HUES6 (cell line): ENCODE data around the gene FAM20C.
"Not testable (repeated sequence)": the region's sequence is repeated elsewhere in the genome, so short reads cannot be mapped to it uniquely, and the experiment has no call there.

Experiments
- H3K27ac ChIP-seq: 2 replicates; pipeline ENCODE4 v1.7.0; 2013; ENCODE audit warnings: low read depth, mild to moderate bottlenecking, low read length, inconsistent platforms
- H3K27me3 ChIP-seq: 2 replicates; pipeline ENCODE4 v1.6.1; 2013; ENCODE audit warnings: low read length; ENCODE audit not compliant: control insufficient read depth, insufficient read depth
- H3K36me3 ChIP-seq: 2 replicates; pipeline ENCODE4 v1.6.1; 2013; ENCODE audit warnings: low read length; ENCODE audit not compliant: control insufficient read depth, insufficient read depth
- H3K4me1 ChIP-seq: 2 replicates; pipeline ENCODE4 v1.6.1; 2013; ENCODE audit warnings: low read length; ENCODE audit not compliant: control insufficient read depth, insufficient read depth
- H3K4me3 ChIP-seq: 2 replicates; pipeline ENCODE4 v1.5.1; 2013; ENCODE audit warnings: low read depth, low read length
- H3K9ac ChIP-seq: one replicate; pipeline ENCODE4 v1.6.1; 2013; ENCODE audit warnings: mild to moderate bottlenecking, low read length
- H3K9me3 ChIP-seq: 2 replicates; pipeline ENCODE4 v1.6.1; 2013; ENCODE audit warnings: low read depth, low read length; ENCODE audit not compliant: control insufficient read depth, insufficient read depth

Gene FAM20C

DNA sequence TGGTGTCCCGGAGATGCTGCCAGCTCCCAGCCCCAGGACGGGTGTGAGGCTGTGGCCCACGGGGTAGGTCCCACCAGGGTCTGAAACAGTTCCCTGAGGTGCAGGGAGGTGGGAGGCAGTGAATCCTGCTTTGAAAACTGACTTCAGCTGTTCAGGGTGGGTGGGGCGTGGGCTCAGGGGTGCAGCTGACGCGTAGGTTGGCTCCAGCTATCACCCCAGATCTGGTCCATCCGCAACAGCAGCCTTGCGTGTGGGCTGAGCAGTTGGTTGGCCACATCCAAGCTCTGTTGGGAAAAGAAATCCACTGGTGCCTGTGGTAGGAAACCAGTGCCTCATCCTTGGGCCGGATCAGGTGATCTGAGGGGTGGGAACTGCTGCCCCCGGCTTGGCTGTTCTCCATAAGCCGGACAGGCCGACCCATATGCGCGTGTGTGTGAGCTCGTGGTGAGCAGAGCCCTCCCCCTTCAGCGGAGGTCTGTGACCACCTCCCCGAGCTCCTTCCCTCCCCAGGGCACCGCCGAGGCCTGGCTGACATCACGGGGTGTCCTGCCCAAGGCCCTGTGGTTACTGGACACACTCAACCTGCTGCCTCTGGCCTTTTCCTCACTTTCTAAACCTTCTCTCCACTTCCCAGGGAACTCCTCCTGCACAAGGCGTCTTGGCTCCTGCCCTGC is 15.4 kb upstream of the FAM20C start:
- no peaks in the 10 kb centered on the region; the same call in 1 of the 2 replicates for H3K4me1 ChIP-seq
- no peak overlapping the region for H3K9ac ChIP-seq
- H3K27ac ChIP-seq = no peak overlapping the region
- H3K27me3 ChIP-seq = peaks cover 9% of the 10 kb centered on the region
- no peaks in the 10 kb centered on the region for H3K9me3 ChIP-seq
- H3K4me3 ChIP-seq = no peak overlapping the region
- no peaks in the 10 kb centered on the region for H3K36me3 ChIP-seq

DNA sequence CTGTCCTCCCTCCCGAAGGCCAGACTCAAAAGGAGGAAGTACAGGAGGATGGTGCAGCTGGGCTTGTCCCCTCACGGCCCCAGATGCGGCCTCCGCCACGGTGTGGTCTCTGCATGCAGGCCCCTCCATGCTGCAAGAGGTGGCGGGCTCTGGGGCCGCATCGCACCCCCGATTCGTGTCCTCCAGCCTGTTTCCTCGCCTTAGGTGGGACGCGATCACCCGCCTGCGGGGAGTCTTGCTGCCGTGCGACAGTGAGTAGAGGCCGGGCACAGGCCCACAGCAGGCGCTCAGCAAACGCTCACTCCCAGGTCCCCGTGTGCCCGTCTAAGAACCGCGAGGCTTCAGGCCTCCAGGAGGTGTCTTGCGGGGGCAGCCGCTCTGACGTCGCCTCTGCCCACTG is 13.9 kb upstream of the FAM20C start:
- Histone ChIP-seq H3K27ac (no peak overlapping the region), H3K4me3 (no peak overlapping the region), H3K4me1 (no peaks in the 10 kb centered on the region; the same call in 1 of the 2 replicates), H3K9me3 (no peaks in the 10 kb centered on the region), H3K27me3 (peaks cover 9% of the 10 kb centered on the region), H3K9ac (no peak overlapping the region), H3K36me3 (no peaks in the 10 kb centered on the region)

DNA sequence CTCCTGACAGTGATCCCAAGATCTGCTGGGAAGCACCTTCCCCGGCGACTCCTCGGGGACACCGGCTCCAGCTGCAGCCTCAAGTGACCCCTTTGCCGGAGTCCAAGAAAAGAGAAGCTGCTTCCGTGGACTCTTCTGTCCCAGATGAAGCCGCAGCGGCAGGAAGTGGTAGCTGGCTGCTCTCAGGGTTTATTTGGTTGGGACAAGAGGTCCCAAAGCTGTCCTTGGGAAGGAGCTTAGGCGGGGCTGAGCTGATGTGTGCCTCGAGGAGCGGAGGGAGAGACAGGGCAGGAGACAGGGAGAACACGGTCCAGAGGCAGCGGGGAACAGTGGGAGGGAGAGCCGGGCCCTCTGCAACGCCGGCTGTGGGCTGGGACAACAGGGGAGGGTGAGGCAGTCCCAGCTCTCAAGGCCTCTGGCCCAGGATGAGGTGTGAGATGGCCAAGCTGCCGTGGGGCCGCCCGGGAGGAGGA is 13.1 kb upstream of the FAM20C start:
- Histone ChIP-seq H3K4me3 (no peak overlapping the region), H3K36me3 (no peaks in the 10 kb centered on the region), H3K9ac (no peak overlapping the region), H3K4me1 (no peaks in the 10 kb centered on the region), H3K27me3 (peaks cover 9% of the 10 kb centered on the region), H3K27ac (no peak overlapping the region), H3K9me3 (no peaks in the 10 kb centered on the region)

DNA sequence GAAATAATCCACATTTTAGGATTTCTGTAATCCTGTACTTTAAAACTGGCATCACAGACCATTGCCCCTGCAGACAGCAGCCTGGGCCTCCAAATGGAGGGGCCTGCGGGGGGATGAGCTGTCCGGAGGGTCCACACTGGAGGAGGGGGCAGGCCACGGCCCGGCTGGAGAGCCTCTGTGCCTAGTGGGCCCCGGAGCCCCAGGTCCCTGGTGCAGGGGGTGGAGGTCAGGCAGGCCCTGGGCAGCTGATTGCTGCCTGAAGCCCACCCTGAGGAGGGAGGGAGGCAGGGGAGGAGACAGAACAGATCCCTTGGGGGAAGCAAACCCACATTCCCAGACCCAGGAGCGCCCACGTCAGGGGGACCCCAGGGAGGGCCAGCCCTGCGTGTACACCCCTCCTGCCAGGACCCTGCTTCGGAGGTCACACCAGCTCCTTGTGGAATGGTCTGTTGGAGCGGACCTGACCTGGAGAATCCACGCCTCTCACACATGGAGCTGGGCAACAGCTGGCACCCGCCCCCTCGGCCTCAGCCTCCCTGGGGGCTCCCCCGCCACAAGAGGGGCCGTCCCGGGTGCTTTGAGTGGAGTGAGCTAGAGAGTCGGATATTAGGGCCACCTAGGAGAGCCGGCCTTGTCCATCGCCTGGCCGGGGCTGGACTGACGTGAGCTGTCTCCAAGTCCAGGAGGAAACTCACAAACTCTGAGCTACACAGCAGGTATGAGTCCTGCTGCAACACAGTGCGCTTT is 12.2 kb upstream of the FAM20C start:
- H3K4me1 ChIP-seq = no peaks in the 10 kb centered on the region
- H3K9me3 ChIP-seq = no peaks in the 10 kb centered on the region
- H3K36me3 ChIP-seq = no peaks in the 10 kb centered on the region
- H3K27ac ChIP-seq = no peak overlapping the region
- H3K4me3 ChIP-seq = no peak overlapping the region
- peaks cover 9% of the 10 kb centered on the region for H3K27me3 ChIP-seq
- H3K9ac ChIP-seq = no peak overlapping the region

DNA sequence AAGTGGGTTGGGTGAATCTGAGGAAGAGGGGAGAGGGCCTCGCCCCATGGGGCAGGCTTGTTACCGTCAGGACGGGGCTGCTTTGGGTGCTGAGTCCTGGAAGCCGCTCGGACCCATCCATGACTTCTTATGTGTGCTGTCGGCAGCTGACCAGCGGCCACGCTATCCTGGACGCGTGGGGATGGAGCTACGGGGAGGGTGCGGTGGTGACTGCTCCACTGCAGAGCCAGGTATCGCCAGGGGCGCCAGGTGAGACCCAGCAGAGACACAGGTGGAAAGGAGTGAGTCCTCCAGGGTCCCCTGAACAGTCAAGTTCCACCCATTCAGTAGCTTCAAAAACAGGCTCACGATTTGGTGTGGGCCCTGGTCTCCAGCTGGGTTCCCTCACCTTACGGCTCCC is 10.6 kb upstream of the FAM20C start:
- Histone ChIP-seq H3K4me1 (no peaks in the 10 kb centered on the region), H3K4me3 (no peak overlapping the region), H3K36me3 (no peaks in the 10 kb centered on the region), H3K9me3 (no peaks in the 10 kb centered on the region), H3K27me3 (peaks cover 9% of the 10 kb centered on the region), H3K9ac (no peak overlapping the region), H3K27ac (no peak overlapping the region)

DNA sequence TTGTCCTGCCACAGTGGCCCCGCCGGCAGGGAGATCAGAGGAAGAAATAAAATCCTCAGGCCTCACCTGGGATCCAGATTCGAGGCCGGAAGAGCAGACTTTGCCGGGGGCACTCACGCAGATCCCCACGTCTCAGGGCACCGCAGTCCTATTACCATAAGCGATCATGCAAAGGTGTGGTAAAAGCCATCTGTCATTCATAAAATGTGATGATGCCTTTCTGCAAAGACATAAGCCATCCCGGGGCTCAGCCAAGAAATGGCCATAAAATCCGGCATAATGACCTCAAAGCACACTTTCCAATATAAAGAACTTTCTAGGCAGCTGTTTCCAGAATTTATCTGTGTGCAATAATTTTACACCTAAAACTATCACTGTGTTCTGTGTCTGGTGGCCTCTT is 9.9 kb upstream of the FAM20C start:
- H3K4me3 ChIP-seq, H3K4me1 ChIP-seq, H3K27ac ChIP-seq, H3K27me3 ChIP-seq, H3K36me3 ChIP-seq, H3K9ac ChIP-seq, H3K9me3 ChIP-seq: not testable (repeated sequence)

DNA sequence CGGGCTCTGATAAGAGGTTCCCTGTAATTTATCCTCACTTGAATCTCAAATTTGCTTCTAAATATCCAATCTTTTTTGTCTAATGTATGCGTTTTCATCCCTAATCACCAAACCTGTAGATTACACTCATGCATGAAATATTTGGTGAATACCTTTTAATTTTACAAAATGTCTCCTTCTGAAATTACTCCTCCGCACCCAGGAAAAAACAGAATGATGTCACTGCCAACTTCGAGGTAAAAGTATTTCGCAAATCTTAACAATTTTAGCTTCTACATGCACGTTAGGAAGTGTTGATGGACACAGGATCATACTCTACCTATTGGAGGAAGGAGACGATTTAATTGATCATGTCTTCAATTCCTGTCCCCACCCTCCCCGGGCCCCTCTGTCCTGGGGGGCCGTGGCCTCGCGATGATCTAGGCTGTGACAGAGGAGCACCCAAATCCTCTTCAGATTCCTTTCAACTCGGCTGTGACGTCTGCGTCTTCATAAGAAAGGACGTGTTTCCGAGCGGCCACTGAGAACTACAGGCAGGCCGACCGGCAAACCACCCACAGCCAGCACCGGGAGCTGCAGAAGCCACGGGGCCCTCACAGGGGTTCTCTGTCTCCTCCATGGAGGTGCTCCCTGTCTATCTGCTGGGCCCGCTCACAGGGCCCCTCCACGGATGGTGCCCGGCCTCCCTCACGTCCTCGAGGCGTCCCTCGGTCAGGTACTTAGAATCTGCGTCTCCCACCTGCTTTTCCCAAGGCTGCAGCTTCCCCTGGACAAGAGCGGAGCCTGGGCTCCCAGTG is 8.7 kb upstream of the FAM20C start:
- Histone ChIP-seq H3K9ac (peak overlapping the region; percentile 15), H3K27ac (no peak overlapping the region; the same call in 1 of the 2 replicates), H3K36me3 (no peaks in the 10 kb centered on the region)

DNA sequence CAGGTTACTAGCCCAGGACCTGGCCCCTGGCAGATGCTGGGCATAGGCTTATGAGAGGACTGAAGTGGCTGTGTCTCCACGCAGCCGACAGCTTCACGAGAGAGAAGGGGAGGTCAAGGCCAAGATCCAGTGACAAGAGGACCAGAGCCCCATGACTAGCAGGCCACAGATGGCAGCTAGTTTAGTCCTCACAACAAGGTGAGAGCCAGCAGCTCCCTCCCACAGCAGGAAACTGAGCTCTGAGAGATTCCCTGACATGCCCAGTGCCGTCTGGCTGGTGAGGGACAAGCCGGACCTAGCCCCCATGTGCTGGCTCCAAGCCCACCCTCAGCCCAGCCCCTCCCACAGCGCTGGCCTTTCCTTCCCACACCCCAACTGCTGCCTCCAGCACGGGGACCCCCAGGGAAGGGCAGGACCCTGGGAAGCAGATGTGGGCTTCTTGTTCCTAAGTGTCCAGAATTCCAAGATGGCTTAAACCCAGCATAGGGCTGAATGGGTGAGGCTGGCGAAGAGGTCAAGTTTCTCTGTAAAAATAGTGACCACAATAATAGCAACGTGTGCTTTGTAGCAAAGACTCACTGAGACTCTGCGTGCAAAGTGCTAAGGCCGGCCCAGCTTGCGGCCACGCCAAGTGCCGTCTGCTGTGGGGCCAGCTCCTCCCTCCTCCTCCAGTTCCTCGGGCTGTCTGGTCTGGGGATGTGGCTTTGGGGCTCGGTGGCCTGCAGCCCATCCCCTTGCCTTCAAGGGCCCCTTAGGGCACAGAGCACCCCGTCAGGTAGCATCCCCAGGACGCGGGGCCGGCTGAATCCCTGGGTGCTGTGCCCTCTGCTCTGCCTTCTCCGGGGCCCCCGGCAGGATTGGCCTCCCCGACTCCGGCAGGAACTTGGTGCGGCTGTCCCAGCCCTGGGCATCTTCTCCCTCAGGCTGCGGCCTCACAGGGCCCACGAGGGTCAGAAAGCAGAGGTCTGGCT is 7.8 kb upstream of the FAM20C start:
- Histone ChIP-seq H3K27me3 (no peaks in the 10 kb centered on the region), H3K4me1 (peaks cover 19% of the 10 kb centered on the region), H3K9ac (peak overlapping the region; percentile 15), H3K9me3 (no peaks in the 10 kb centered on the region), H3K4me3 (no peak overlapping the region), H3K36me3 (no peaks in the 10 kb centered on the region), H3K27ac (no peak overlapping the region)

More for the DNA sequence above, 8.7 kb upstream of the FAM20C start:
- Histone ChIP-seq H3K27me3 (no peaks in the 10 kb centered on the region), H3K4me1 (peaks cover 10% of the 10 kb centered on the region), H3K4me3 (no peak overlapping the region), H3K9me3 (no peaks in the 10 kb centered on the region)

DNA sequence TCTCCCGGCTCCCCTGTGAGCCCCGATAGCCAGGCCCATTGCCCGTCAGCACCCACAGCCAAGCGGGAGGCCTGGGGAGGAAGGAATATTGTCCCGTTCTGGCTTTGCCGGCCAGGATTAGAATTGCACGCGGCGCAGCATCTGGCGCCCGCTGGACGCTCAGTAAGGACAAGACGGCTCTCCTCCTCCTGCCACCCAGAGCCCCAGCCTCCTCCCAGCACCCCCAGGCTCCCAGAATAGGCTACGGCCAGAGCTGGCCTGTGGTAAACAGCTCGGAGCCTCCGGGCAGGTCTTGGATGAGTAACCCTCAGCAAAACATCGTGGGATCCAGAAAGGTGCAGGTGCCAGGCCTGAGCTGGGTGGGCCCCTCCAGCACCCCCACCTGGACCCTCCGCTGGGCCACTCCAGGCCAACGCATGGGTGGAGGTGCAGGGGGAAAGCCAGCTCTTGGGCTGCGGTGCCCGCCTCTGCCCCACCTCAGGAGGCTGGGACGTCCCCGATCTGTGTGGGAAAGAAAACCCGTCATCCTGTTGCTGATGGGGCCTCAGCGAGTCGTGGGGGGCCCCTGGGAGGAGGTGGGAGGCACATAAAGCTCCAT is 5.8 kb upstream of the FAM20C start:
- no peak overlapping the region for H3K27ac ChIP-seq
- H3K36me3 ChIP-seq = no peaks in the 10 kb centered on the region
- H3K9ac ChIP-seq = no peak overlapping the region

More for the DNA sequence above, 5.8 kb upstream of the FAM20C start:
- Histone ChIP-seq H3K4me3 (no peak overlapping the region), H3K9me3 (no peaks in the 10 kb centered on the region), H3K4me1 (peaks cover 39% of the 10 kb centered on the region), H3K27me3 (peaks cover 5% of the 10 kb centered on the region; the same call in 1 of the 2 replicates)
